GM18511 (cell line): Measurements from ENCODE around the gene GET4.

ENCODE experiments used
- ATAC-seq: cut with Tn5 transposase; IDR thresholded peaks from one replicate; pipeline ENCODE4 v1.9.1; 2021; ENCODE audit warnings: mild to moderate bottlenecking, moderate library complexity; ENCODE audit not compliant: unreplicated experiment

The GET4 gene

GRCh38 chr7:876077-876971 is at the start of gene GET4:
TSS of gene GET4 (plus strand) at chr7:876554. CDS start at chr7:876646, 92 bp downstream.
- ATAC-seq = peak; percentile 82

GRCh38 chr7:828793-829561 is 47.4 kb upstream of the GET4 start:
- ATAC-seq = no peak

DNA sequence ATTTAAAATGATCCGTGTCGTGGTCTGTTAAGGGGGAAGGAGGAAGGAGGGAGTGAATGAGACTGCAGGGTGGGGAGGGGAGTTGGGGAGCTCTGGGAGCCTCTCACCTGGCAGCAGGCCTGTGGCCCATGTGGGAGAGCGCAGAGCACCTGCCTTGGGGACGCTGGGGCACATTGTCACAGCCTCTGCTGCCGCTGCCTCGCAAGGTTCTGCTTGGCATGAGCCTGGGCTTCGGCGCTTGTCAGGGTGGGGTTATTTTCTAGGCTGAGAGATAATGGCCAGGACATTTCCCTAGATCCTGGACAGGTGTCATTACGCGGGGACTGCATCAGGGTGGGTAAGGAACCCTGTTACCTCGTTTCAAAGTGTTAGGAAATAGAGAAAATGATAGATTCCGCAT is 46.3 kb upstream of the GET4 start:
- no peak for ATAC-seq

DNA sequence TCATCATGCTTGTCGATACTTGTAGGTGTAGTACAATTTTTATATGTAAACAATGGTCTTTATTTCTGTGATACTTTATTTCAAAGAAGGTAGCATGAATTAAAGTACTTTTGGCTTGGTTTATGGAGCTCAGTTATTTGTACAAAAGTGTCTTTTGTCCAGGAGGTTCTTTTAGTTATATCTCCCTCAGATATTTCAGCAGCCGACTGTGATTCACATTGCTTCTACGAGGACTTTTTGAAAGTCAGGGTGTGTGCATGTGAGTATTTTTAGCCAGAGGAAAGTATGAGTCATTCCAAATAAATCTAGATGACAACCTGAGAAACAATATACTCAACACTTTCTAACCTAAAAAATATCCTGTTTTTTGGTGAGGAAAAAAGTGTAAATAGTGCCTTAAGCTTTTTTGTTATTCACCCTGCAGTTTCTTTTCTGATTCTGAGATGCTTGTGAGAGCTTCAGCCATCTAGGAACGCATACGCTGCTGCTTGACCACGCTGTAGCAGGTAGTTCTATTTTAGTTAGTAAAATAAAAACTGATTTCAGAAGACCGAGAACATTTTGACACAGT is 44.7 kb upstream of the GET4 start:
- peak; percentile 85 for ATAC-seq

DNA sequence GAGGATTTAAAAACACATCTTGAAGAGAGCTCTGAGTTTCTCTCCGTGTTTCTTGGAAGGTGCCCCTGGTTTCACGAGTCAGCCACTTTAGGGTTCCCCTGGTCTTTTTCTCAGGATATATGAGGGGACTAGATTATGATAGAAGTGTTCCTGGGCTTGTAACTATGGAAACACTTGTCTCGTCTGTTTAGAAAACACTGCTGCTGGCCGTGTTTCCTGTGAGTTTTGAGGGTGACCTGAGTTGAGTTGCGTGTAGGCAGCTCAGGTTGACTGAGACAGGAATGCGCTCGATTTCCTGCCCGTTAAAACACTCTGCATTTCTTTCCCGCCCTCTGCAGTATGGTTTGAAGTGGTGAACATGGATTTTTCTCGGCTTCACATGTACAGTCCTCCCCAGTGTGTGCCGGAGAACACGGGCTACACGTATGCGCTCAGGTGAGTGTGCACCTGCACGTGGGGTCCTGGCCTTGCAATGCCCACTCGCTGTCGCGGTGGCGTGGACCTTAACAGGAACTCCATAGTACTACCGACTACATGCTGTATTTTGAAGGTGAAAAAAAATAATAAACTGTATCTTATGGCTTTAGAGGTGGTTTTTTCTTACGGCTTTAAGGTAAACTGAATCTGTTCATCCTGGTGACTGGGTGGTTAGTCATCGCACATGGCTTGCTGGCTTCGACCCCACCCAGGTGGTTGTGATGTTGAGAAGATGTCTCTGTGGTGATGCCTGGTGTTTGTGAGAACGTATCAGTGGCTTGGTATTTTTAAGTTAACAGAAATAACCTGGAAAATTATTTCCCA is 44.0 kb upstream of the GET4 start, which contains the start of gene SUN1:
SUN1 (plus strand) TSS at position 310 of the 801 bp plus-strand sequence; CDS start at position 359, 49 bp downstream.
- peak; percentile 69 for ATAC-seq

GRCh38 chr7:832968-833424 is 43.4 kb upstream of the GET4 start:
- ATAC-seq = no peak

DNA sequence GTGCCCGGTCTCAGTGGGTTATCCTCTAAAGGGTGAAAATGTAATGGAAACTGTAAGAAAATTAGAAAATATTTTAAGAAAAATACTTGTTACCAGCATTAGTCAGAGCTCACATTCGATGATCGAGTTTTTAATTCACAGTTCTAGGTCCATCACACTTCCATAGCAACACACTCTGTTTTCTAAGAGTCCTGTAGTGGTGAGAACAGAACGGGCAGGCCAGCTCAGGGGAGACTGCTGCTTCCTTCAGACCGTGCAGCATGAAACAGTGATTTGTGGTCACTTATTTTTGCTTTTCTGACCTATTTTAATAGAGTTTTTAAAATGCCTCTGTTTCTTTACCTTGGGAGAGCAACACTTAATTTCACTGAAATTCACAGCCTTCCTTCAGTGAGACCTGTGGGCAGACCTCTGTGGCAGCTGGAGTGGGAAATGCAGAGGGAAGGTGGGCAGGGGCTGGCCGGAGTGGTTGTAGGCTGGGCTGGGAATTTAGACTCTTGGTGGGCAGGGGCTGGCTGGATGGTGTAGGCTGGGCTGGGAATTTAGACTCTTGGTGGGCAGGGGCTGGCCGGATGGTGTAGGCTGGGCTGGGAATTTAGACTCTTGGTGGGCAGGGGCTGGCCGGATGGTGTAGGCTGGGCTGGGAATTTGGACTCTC is 42.6 kb upstream of the GET4 start:
- ATAC-seq = no peak

GRCh38 chr7:834277-834676 is 42.1 kb upstream of the GET4 start:
- no peak for ATAC-seq

GRCh38 chr7:835021-835420 is 41.3 kb upstream of the GET4 start:
- no peak for ATAC-seq

DNA sequence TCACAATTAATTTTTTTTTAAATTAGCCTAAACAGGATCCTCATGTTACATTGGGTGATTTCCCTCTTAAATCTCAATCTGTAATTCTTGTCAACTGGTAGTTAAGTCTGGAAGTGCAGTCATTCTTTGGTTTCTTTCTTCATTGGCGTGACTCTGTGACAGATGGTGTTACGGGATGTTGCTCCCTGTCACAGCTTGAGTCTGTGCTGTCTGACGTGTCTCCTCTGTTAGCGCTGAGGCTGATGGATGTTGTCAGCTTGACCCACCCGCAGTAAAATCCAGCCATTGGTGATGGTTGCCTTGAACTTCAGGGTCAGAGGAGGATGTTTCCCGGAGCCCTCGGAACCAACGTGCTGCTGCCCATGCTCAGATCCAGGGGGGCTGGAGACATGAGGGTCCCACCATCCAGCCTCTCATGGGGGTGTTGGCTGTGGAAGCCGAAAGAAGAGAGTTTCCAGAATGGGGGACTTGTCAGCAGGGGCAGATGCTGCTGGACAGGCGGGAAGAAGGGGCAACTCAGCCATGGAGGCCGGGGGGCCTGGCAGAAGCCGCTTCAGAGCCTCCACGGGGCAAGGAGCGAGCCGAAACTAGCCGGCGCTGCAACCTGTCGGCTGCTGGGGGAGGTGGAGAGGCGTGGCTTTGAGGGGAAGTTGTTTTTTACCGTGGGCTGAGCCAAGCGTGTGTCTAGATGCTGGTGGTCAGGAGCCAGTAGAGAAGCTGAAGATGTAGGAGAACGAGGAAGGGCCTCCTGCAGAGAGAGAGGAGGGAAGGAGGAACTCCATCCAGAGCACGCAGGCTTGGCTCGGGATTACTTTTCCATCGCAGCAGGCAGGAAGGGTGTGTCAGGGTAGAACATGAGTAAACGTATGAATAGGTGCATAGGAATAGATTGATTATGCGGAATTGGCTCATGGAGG is 40.6 kb upstream of the GET4 start:
- ATAC-seq = no peak

DNA sequence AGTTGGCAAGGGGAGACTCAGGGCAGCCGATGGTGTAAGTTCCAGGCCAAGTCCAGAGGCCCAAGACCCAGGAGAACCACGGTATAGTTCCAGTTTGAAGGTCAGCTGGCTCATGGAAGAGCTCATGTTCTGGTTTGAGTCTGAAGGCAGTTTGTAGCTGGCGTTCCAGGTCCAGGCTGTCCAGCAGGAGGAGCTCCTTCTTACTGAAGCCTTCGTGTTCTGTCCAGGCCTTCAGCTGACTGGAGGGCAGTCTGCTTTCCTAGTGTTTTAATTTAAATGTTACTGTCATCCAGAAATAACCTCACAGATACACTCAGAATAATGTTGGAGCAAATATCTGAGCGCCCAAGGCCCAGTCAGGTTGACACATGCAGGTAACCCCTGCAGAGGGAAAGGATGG is 39.9 kb upstream of the GET4 start:
- ATAC-seq = no peak

- ATAC-seq = no peak
Observed at GRCh38 chr7:837001-837400, 39.4 kb upstream of the GET4 start.

- no peak for ATAC-seq
Observed at GRCh38 chr7:840001-840600, 36.3 kb upstream of the GET4 start.

DNA sequence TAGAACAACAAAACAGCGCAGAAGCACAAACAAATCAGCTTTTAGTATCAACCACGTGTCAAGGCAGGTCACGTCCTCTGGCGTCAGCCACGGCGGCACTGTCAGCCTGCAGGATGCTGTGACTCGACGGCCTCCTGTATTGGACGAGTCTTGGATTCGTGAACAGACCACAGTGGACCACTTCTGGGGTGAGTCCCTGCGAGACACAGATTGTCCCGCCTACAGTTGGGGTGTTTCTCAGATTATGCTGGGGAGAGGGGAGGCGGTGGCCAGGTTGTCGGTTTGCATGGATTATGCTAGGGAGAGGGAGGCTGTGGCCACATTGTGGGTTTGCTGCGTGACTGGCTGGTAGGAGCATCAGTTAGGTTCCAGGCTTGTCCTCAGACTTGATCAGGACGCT is 34.4 kb upstream of the GET4 start:
- ATAC-seq = no peak

- no peak for ATAC-seq
Observed at GRCh38 chr7:842431-843031, 33.8 kb upstream of the GET4 start.

GRCh38 chr7:843230-843629 is 33.1 kb upstream of the GET4 start:
- ATAC-seq = no peak

DNA sequence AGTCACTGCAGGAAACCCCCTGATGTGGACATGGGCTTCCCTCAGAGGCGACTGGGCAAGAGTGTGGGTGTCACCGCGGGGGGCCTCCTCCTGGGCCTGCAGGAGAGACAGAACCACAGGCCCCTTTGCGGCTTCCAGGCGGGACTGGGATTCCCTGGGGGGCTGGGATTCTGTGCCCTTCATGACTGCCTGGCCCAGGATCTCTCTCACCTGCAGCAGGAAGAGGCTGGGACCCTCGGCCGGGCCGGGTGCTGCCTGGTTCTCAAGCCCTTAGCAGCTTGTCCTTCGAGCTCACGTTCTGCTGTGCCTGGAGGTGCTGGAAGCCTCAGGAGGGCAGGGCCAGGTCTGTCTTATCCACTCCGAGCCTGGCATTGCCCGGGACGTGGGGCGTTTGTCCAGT is 32.3 kb upstream of the GET4 start:
- no peak for ATAC-seq

GRCh38 chr7:844514-844913 is 31.8 kb upstream of the GET4 start:
- no peak for ATAC-seq
